ENCODE measurements around the gene CFAP45.

Gene CFAP45

DNA sequence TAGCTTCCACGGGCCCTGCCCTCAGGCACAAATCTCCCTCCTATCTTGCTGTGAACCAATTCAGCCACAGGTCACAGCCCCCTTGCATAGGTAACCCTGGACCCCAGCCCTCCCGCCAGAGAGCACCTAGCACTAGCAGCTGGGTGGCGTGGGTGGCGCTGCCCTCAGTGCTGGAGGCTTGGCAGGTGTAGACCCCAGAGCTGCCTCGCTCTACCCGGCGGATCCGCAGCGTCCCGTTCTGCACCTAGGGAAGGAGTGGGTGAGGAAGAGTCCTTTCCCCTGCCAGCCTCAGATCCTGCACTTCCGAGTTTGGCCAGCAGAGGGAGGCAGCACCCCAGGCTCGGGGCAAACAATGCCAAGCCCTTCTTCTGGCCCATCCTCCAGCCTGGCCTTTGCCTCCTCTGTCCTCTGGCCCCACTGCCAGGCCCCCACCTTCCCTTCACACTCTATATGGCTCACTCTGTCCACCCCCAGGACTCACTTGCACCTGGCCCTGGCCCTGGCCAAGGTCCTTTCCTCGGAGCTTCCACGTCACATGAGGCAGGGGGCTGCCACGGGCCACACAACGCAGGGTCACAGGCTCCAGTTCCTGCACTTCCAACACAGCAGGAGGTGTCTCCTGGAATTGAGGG lies 36.4 kb upstream of the CFAP45 start:
- DNase-seq (ENCODE audit: low read depth) = no peak
- H3K4me3 ChIP-seq (ENCODE audit: control insufficient read depth, low read depth, low read length) = no peak overlapping the region
- TF ChIP-seq, protein P1, sequence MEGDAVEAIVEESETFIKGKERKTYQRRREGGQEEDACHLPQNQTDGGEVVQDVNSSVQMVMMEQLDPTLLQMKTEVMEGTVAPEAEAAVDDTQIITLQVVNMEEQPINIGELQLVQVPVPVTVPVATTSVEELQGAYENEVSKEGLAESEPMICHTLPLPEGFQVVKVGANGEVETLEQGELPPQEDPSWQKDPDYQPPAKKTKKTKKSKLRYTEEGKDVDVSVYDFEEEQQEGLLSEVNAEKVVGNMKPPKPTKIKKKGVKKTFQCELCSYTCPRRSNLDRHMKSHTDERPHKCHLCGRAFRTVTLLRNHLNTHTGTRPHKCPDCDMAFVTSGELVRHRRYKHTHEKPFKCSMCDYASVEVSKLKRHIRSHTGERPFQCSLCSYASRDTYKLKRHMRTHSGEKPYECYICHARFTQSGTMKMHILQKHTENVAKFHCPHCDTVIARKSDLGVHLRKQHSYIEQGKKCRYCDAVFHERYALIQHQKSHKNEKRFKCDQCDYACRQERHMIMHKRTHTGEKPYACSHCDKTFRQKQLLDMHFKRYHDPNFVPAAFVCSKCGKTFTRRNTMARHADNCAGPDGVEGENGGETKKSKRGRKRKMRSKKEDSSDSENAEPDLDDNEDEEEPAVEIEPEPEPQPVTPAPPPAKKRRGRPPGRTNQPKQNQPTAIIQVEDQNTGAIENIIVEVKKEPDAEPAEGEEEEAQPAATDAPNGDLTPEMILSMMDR (IDR thresholded peaks at IDR 0.05; ENCODE audit: control insufficient read depth, insufficient read depth, low read depth, low read length, missing control alignments) = peak; percentile 99

DNA sequence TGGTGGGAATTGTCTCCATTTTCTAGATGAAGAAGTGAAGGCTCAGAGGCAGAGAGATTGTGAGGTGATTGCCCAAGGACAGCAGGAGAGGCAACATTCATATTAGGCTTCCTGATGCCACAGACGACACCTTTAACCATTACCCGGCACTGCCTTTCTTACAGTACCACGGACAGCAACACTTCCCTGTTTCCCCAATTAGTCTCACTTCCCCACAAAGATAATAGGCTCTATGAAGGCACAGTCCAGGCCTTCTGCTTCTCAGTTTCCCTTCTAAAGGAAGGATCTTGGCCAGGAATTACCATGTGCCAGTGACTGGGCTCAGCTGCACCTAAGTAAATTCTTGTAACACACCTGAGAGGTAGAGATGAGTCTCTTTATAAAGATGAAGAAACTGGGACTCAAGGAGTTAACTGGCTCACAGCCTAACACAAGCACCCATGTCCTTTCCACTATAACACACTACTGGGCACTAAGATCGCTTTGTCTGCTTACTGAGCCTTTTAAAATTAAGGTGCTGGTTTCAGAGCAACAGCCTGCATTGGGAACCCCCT lies 35.8 kb upstream of the CFAP45 start:
- TF ChIP-seq, protein P1 (IDR thresholded peaks at IDR 0.05; ENCODE audit: control insufficient read depth, insufficient read depth, low read depth, low read length, missing control alignments) = no peak
- no peak overlapping the region for H3K4me3 ChIP-seq (ENCODE audit: control insufficient read depth, low read depth, low read length)
- no peak for DNase-seq (ENCODE audit: low read depth)

GRCh38 chr1:159935305-159935704 lies 35.3 kb upstream of the CFAP45 start:
- TF ChIP-seq, protein P1 (IDR thresholded peaks at IDR 0.05; ENCODE audit: control insufficient read depth, insufficient read depth, low read depth, low read length, missing control alignments) = no peak
- no peak overlapping the region for H3K4me3 ChIP-seq (ENCODE audit: control insufficient read depth, low read depth, low read length)
- DNase-seq (ENCODE audit: low read depth) = no peak

DNA sequence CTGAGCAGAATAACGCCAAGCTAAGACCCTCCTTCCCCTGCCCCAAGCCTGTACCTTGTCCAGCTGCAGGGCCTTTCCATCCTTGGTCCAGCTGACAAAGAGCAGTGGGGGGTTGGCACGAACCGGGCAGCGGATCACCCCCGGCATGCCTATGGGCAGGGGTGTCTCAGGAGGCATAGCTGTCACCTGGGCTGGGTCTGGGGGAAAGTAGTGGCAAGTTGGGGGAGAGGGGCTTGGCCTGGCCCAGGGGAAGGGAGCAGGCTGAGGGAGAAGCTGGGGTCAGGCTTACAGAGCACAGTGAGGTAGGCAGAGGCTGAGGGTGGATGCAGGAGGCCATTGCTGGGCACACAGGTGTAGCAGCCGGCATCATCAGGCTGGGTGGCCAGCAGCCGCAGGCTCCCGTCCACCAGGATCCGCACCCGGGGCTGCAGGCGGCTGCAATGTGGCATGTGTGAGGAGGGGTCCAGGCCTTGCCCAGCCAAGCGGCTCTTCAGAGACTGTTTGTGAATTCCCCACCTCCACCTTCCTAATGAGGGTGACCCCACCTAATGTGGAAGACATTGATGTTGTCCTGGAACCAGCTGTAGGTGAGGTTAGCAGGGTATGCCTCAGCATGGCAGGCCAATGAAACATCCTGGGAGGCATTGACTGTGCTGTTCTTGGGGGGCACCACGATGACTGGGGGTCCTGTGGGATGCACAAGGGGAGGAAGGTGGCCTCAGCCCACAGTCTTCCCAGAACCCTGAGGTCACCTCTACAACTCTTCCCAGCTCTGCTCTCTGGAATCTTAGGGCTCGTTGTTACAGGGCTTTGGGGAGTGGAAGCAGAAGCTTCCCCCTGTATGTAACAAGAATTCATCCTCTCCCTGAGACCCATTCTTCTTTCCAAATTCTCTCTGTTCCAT lies 34.4 kb upstream of the CFAP45 start:
- no peak overlapping the region for H3K4me3 ChIP-seq (ENCODE audit: control insufficient read depth, low read depth, low read length)
- DNase-seq (ENCODE audit: low read depth) = no peak
- TF ChIP-seq, protein P1 (IDR thresholded peaks at IDR 0.05; ENCODE audit: control insufficient read depth, insufficient read depth, low read depth, low read length, missing control alignments) = no peak

DNA sequence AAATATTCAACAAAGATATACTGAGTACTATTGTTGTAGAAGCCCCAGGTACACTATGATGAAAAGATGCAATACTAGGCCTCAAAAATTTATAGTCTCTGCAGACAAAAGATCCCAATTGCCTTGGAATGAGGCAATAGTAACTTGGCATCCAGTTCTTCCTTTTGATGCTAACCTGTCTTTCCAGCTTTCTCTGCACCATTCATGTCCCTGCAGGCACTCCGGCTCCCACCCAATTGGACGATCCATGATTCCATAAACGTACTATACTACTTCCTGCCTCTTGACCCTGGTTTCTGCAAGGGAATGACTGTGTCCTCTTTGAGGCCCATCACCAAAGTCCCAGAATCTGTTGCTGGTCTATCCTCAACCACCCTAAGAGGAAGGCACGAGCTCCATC lies 33.4 kb upstream of the CFAP45 start:
- H3K4me3 ChIP-seq (ENCODE audit: control insufficient read depth, low read depth, low read length) = no peak overlapping the region
- TF ChIP-seq, protein P1 (IDR thresholded peaks at IDR 0.05; ENCODE audit: control insufficient read depth, insufficient read depth, low read depth, low read length, missing control alignments) = no peak
- DNase-seq (ENCODE audit: low read depth) = no peak

GRCh38 chr1:159932296-159933285 lies 32.6 kb upstream of the CFAP45 start:
- no peak overlapping the region for H3K4me3 ChIP-seq (ENCODE audit: control insufficient read depth, low read depth, low read length)
- TF ChIP-seq, protein P1 (IDR thresholded peaks at IDR 0.05; ENCODE audit: control insufficient read depth, insufficient read depth, low read depth, low read length, missing control alignments) = no peak
- DNase-seq (ENCODE audit: low read depth) = no peak
